Stimulated activated CD4-positive, alpha-beta T cell treated with anti-CD3 and anti-CD28 coated beads, TNF-alpha, amount 100 ng/mL, for 1 hour (primary cell): Measurements from ENCODE around the gene FSCN2.

Experiments
- DNase-seq, 3 donors: peaks; one replicate each; pipeline ENCODE4 v3.0.0-alpha.2; 2020; ENCODE audit warnings: low read depth in 3 of 3, low spot score in 1 of 3

The FSCN2 gene

GRCh38 chr17:81489998-81490992 is 37.9 kb upstream of the FSCN2 start:
- no peak for DNase-seq

- no peak for DNase-seq
Measured at GRCh38 chr17:81491181-81491581, 37.0 kb upstream of the FSCN2 start.

- no peak for DNase-seq
Measured at GRCh38 chr17:81491761-81492160, 36.4 kb upstream of the FSCN2 start.

- DNase-seq, result no peak
Measured at GRCh38 chr17:81492202-81492601, 36.0 kb upstream of the FSCN2 start.

GRCh38 chr17:81492706-81493105 is 35.5 kb upstream of the FSCN2 start:
- no peak for DNase-seq

GRCh38 chr17:81493198-81494038 is 34.8 kb upstream of the FSCN2 start:
- DNase-seq, result no peak

- DNase-seq, result no peak
Measured at GRCh38 chr17:81494626-81495377, 33.4 kb upstream of the FSCN2 start.

- DNase-seq, result no peak
Measured at GRCh38 chr17:81498953-81499600, 29.1 kb upstream of the FSCN2 start.

GRCh38 chr17:81499601-81499970 is 28.6 kb upstream of the FSCN2 start:
- no peak for DNase-seq

GRCh38 chr17:81500047-81500446 is 28.1 kb upstream of the FSCN2 start:
- DNase-seq, result no peak

- DNase-seq, result no peak
Measured at GRCh38 chr17:81502471-81503017, 25.6 kb upstream of the FSCN2 start.

GRCh38 chr17:81503619-81504018 is 24.6 kb upstream of the FSCN2 start:
- DNase-seq, result no peak

- DNase-seq, result no peak
Measured at GRCh38 chr17:81508639-81509206, 19.5 kb upstream of the FSCN2 start.

GRCh38 chr17:81509207-81509971 is 18.8 kb upstream of the FSCN2 start:
- peak in 1 of 3 donors; percentile 29 for DNase-seq

GRCh38 chr17:81509972-81510784 is 18.0 kb upstream of the FSCN2 start:
- no peak for DNase-seq

- DNase-seq, result no peak
Measured at GRCh38 chr17:81510785-81511553, 17.2 kb upstream of the FSCN2 start.

- no peak for DNase-seq
Measured at GRCh38 chr17:81511554-81511803, 16.7 kb upstream of the FSCN2 start.
